Gastrocnemius medialis (tissue), 4 donors: Measurements from ENCODE around the gene WIPI1.

Source experiments
- CTCF ChIP-seq, 5 experiments: fragments of 450-650 bp in 3 of 5; fragments of 200-600 bp in 2 of 5; sonication (generic) in 2 of 5; IDR thresholded peaks in 4 of 5; conservative IDR thresholded peaks in 1 of 5; 1 replicate in 4 of 5; 2 replicates in 1 of 5; pipeline ENCODE4 v1.5.1; 2016 to 2019; ENCODE audit warnings: antibody characterized with exemption in 5 of 5, mild to moderate bottlenecking in 3 of 5, moderate library complexity in 3 of 5
- POLR2A ChIP-seq, 2 donors: fragments of 450-650 bp; IDR thresholded peaks; one replicate each; pipeline ENCODE4 v1.6.1; 2017; ENCODE audit warnings: antibody characterized with exemption in 2 of 2, mild to moderate bottlenecking in 2 of 2, moderate library complexity in 2 of 2

DNA sequence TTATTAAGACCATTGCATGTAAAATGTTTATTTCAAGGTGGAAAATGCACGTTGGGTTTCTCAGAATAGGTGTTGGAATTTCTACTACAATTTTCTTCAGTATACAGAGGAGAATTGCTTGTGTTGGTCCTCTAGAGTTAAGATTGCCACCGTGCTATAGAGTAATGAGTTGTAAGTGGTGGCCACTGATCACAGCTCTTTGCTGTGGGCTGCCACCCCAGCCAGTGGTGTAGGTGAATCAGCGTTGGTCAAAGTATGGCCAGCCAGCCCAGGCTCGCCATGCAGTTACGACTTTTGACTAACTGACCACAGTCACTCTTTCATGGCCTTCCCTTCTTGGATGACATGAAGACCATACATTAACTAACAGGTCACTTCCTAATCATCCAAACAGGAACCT is 42.3 kb upstream of the WIPI1 start:
- TF ChIP-seq CTCF (IDR thresholded peaks at IDR 0.05 in 4 of 5, conservative IDR thresholded peaks at IDR 0.05 in 1 of 5): no peak
- TF ChIP-seq POLR2A (IDR thresholded peaks at IDR 0.05): no peak
